Inferior parietal cortex (tissue), 1 donor: ENCODE data around the gene SMC1A.
"Not testable (repeated sequence)": the region's sequence is repeated elsewhere in the genome, so short reads cannot be mapped to it uniquely, and the experiment has no call there.

Experiments used
- DNase-seq: peaks from one replicate; pipeline ENCODE4 v3.0.0-alpha.2; 2016; ENCODE audit errors: extremely low spot score

The SMC1A gene

GRCh38 chrX:53422086-53422860 lies at the start of gene SMC1A:
TSS of gene SMC1A (minus strand) at chrX:53422654. CDS start at chrX:53422600, 54 bp downstream.
- peak; percentile 88 for DNase-seq

GRCh38 chrX:53471346-53471745 lies 48.9 kb upstream of the SMC1A start:
- no peak for DNase-seq

GRCh38 chrX:53468659-53469058 lies 46.2 kb upstream of the SMC1A start:
- DNase-seq = not testable (repeated sequence)

- no peak for DNase-seq
Measured at GRCh38 chrX:53458082-53458481, 35.6 kb upstream of the SMC1A start.

GRCh38 chrX:53456254-53456653 lies 33.8 kb upstream of the SMC1A start:
- no peak for DNase-seq

GRCh38 chrX:53452812-53453211 lies 30.4 kb upstream of the SMC1A start:
- DNase-seq = no peak

GRCh38 chrX:53449632-53450031 lies 27.2 kb upstream of the SMC1A start:
- DNase-seq = no peak

- DNase-seq = no peak
Measured at GRCh38 chrX:53447441-53447840, 25.0 kb upstream of the SMC1A start.

GRCh38 chrX:53445977-53446376 lies 23.5 kb upstream of the SMC1A start:
- DNase-seq = peak; percentile 25

- DNase-seq = no peak
Measured at GRCh38 chrX:53442322-53442631, 19.8 kb upstream of the SMC1A start.

GRCh38 chrX:53441531-53442321 lies 19.3 kb upstream of the SMC1A start:
- DNase-seq = peak; percentile 43

- DNase-seq = peak; percentile 5
Measured at GRCh38 chrX:53440621-53441517, 18.4 kb upstream of the SMC1A start.

- DNase-seq = no peak
Measured at GRCh38 chrX:53440101-53440500, 17.6 kb upstream of the SMC1A start.

GRCh38 chrX:53438832-53439230 lies 16.4 kb upstream of the SMC1A start:
- no peak for DNase-seq

GRCh38 chrX:53438174-53438831 lies 15.8 kb upstream of the SMC1A start:
- DNase-seq = no peak

GRCh38 chrX:53437206-53437605 lies 14.8 kb upstream of the SMC1A start:
- no peak for DNase-seq

GRCh38 chrX:53435997-53436396 lies 13.5 kb upstream of the SMC1A start:
- peak; percentile 40 for DNase-seq

GRCh38 chrX:53433651-53434639 lies 11.5 kb upstream of the SMC1A start, which contains the start of gene HSD17B10:
TSS of gene HSD17B10 (minus strand) at chrX:53434370. CDS start at chrX:53434345, 25 bp downstream.
- DNase-seq = peak; percentile 79

- no peak for DNase-seq
Measured at GRCh38 chrX:53430231-53430630, 7.8 kb upstream of the SMC1A start.

- no peak for DNase-seq
Measured at GRCh38 chrX:53429755-53430154, 7.3 kb upstream of the SMC1A start.
